ENCODE data around the gene DHRS9.

DHRS9 gene

GRCh38 chr2:169112841-169113240 lies 43.5 kb downstream of the DHRS9 start:
- Histone ChIP-seq H3K27me3 (replicated peaks; ENCODE audit: insufficient read depth, low read length) (no peaks in the 10 kb centered on the region), H3K4me3 (ENCODE audit: low read length) (no peak overlapping the region), H2AFZ (ENCODE audit: low read length) (no peak overlapping the region), H3K79me2 (ENCODE audit: low read length) (no peaks in the 10 kb centered on the region), H4K20me1 (ENCODE audit: insufficient read depth, low read length) (no peaks in the 10 kb centered on the region), H3K9ac (ENCODE audit: low read length) (no peak overlapping the region), H3K9me3 (replicated peaks; ENCODE audit: insufficient read depth, low read length) (no peaks in the 10 kb centered on the region), H3F3A (ENCODE audit: insufficient read depth, low read length) (peaks cover 8% of the 10 kb centered on the region), H3K4me1 (ENCODE audit: low read length) (peaks cover 18% of the 10 kb centered on the region), H3K4me2 (ENCODE audit: low read depth, low read length) (no peak overlapping the region), H3K36me3 (replicated peaks; ENCODE audit: insufficient read depth, low read length) (no peaks in the 10 kb centered on the region), H3K27ac (ENCODE audit: low read length) (no peak overlapping the region), H3K9me2 (replicated peaks; ENCODE audit: insufficient read depth, low read length) (no peaks in the 10 kb centered on the region)
- DNase-seq = no peak
- no peak for TF ChIP-seq EZH2 (optimal IDR thresholded peaks at IDR 0.05; ENCODE audit: low read depth, low read length)
- no peak for TF ChIP-seq EZH2phosphoT487 (IDR thresholded peaks at IDR 0.05; ENCODE audit: low read length)
- no peak for TF ChIP-seq CTCF (IDR thresholded peaks at IDR 0.05; ENCODE audit: low read length)

DNA sequence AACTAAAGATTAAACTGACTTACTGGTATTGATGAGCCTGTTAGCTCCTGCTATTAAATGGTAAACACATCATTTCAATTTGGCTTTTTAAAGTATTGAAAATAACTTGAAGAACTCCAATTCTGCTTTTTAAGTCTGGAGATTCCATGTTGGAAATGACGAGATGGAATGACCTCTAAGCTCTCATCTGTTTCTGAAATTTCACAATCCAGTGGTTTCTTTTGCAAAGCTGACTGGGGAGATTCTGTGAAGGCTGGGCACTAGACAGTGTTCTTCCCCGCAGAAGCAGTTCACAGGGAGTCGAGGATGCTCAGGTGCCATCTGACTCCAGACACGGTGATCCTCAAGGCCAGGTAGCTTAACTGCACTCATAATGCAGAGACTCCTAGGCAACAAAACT lies 44.7 kb downstream of the DHRS9 start:
- H3K79me2 ChIP-seq (ENCODE audit: low read length) = no peaks in the 10 kb centered on the region

DNA sequence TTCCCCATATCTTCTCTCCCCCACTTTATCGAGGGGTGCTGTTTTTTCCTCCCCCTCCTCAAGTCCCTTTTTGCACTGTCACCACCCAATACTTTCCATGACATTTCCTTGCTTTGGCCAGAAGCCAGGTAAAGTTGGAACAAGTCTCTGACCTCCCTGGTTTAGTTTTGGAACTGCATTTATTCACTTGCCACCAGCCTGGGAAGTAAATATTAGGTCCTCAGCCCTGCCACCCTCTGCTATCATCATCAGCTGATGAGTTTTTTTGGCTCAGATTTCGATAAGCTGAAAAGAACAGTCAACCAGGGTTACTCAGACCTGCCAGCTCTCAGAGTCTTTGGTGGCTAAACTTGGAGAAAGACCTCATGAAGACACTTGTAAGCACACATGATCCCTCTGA lies 47.0 kb downstream of the DHRS9 start:
- Histone ChIP-seq H3K27me3 (replicated peaks; ENCODE audit: insufficient read depth, low read length) (no peaks in the 10 kb centered on the region), H3K4me1 (ENCODE audit: low read length) (no peaks in the 10 kb centered on the region), H4K20me1 (ENCODE audit: insufficient read depth, low read length) (no peaks in the 10 kb centered on the region), H3K4me3 (ENCODE audit: low read length) (no peak overlapping the region), H3K27ac (ENCODE audit: low read length) (no peak overlapping the region), H3F3A (ENCODE audit: insufficient read depth, low read length) (no peaks in the 10 kb centered on the region), H2AFZ (ENCODE audit: low read length) (no peak overlapping the region), H3K4me2 (ENCODE audit: low read depth, low read length) (no peak overlapping the region), H3K9ac (ENCODE audit: low read length) (no peak overlapping the region), H3K9me3 (replicated peaks; ENCODE audit: insufficient read depth, low read length) (no peaks in the 10 kb centered on the region), H3K9me2 (replicated peaks; ENCODE audit: insufficient read depth, low read length) (no peaks in the 10 kb centered on the region), H3K79me2 (ENCODE audit: low read length) (no peaks in the 10 kb centered on the region), H3K36me3 (replicated peaks; ENCODE audit: insufficient read depth, low read length) (no peaks in the 10 kb centered on the region)
- DNase-seq = no peak
- TF ChIP-seq EZH2phosphoT487 (IDR thresholded peaks at IDR 0.05; ENCODE audit: low read length) (no peak), EZH2 (optimal IDR thresholded peaks at IDR 0.05; ENCODE audit: low read depth, low read length) (no peak), CTCF (IDR thresholded peaks at IDR 0.05; ENCODE audit: low read length) (no peak)

More for the DNA sequence above, 44.7 kb downstream of the DHRS9 start:
- Histone ChIP-seq H3K4me1 (ENCODE audit: low read length) (peaks cover 6% of the 10 kb centered on the region), H3K4me2 (ENCODE audit: low read depth, low read length) (no peak overlapping the region), H3K36me3 (replicated peaks; ENCODE audit: insufficient read depth, low read length) (no peaks in the 10 kb centered on the region), H3K9me3 (replicated peaks; ENCODE audit: insufficient read depth, low read length) (no peaks in the 10 kb centered on the region), H3K27me3 (replicated peaks; ENCODE audit: insufficient read depth, low read length) (no peaks in the 10 kb centered on the region), H3K9me2 (replicated peaks; ENCODE audit: insufficient read depth, low read length) (no peaks in the 10 kb centered on the region), H3K4me3 (ENCODE audit: low read length) (no peak overlapping the region), H3K9ac (ENCODE audit: low read length) (no peak overlapping the region), H4K20me1 (ENCODE audit: insufficient read depth, low read length) (no peaks in the 10 kb centered on the region), H3F3A (ENCODE audit: insufficient read depth, low read length) (no peaks in the 10 kb centered on the region), H2AFZ (ENCODE audit: low read length) (no peak overlapping the region), H3K27ac (ENCODE audit: low read length) (no peak overlapping the region)
- TF ChIP-seq CTCF (IDR thresholded peaks at IDR 0.05; ENCODE audit: low read length) = no peak
- TF ChIP-seq EZH2 (optimal IDR thresholded peaks at IDR 0.05; ENCODE audit: low read depth, low read length) = no peak
- no peak for TF ChIP-seq EZH2phosphoT487 (IDR thresholded peaks at IDR 0.05; ENCODE audit: low read length)
- no peak for DNase-seq
